Keratinocyte (primary cell): ENCODE results near the gene ITFG1. TPM values are rescaled to one million over a fixed set of nuclear protein-coding genes. Genes with fewer than 3 reads are reported as not detected.
"Not testable (repeated sequence)": the region's sequence is repeated elsewhere in the genome, so short reads cannot be mapped to it uniquely, and the experiment has no call there.

Experiments used
- DNase-seq: peaks from one replicate; pipeline ENCODE4 v3.0.0-alpha.2; 2011; ENCODE audit warnings: low read depth, missing footprints, low spot score
- FAIRE-seq: peaks from 2 replicates; lab custom pipeline; 2011; peaks lifted over from hg19 to GRCh38; lab: Jason Lieb, UNC
- H2AFZ ChIP-seq: 2 replicates; pipeline ENCODE4 v1.6.0; 2012; ENCODE audit warnings: low read length, control low read depth, inconsistent platforms; ENCODE audit not compliant: control insufficient read depth
- H3K27ac ChIP-seq: 2 replicates; pipeline ENCODE4 v1.5.1; 2011; ENCODE audit warnings: low read length; ENCODE audit not compliant: control insufficient read depth, insufficient read depth
- H3K27me3 ChIP-seq: 3 replicates; pipeline ENCODE4 v1.6.0; 2011; ENCODE audit warnings: low read length; ENCODE audit not compliant: control insufficient read depth, insufficient read depth; ENCODE audit errors: extremely low read depth
- H3K36me3 ChIP-seq, 2 experiments: 2 replicates in 1 of 2; 3 replicates in 1 of 2; pipeline ENCODE4 v1.5.1; 2011; ENCODE audit warnings: low read length in 2 of 2, mild to moderate bottlenecking in 1 of 2; ENCODE audit not compliant: control insufficient read depth in 2 of 2, insufficient read depth in 2 of 2; ENCODE audit errors: extremely low read depth in 1 of 2
- H3K4me1 ChIP-seq: 3 replicates; pipeline ENCODE4 v1.5.1; 2011; ENCODE audit warnings: low read length; ENCODE audit not compliant: control insufficient read depth, insufficient read depth; ENCODE audit errors: extremely low read depth
- H3K4me2 ChIP-seq: 3 replicates; pipeline ENCODE4 v1.6.0; 2011; ENCODE audit warnings: low read depth, low read length; ENCODE audit not compliant: control insufficient read depth, insufficient read depth; ENCODE audit errors: extremely low read depth
- H3K4me3 ChIP-seq, 3 experiments: fragments of 200-600 bp in 1 of 3; sonication (generic) in 1 of 3; 2 replicates in 2 of 3; 3 replicates in 1 of 3; pipeline ENCODE4 v1.5.1; 2011 to 2016; ENCODE audit warnings: low read length in 3 of 3, mild to moderate bottlenecking in 3 of 3, control low read depth in 2 of 3, inconsistent platforms in 1 of 3, low read depth in 1 of 3, mixed read lengths in 1 of 3, mixed run types in 1 of 3, moderate library complexity in 1 of 3; ENCODE audit not compliant: control insufficient read depth in 2 of 3, insufficient read depth in 2 of 3; ENCODE audit errors: extremely low read depth in 1 of 3
- H3K79me2 ChIP-seq: 2 replicates; pipeline ENCODE4 v1.6.0; 2012; ENCODE audit warnings: low read length; ENCODE audit not compliant: control insufficient read depth, insufficient read depth
- H3K9ac ChIP-seq: 3 replicates; pipeline ENCODE4 v1.6.0; 2011; ENCODE audit warnings: low read length; ENCODE audit not compliant: control insufficient read depth, insufficient read depth; ENCODE audit errors: extremely low read depth
- H3K9me1 ChIP-seq: 3 replicates; pipeline ENCODE4 v1.6.0; 2011; ENCODE audit warnings: low read length; ENCODE audit not compliant: control insufficient read depth, insufficient read depth; ENCODE audit errors: extremely low read depth
- H3K9me3 ChIP-seq: 2 replicates; pipeline ENCODE4 v1.5.1; 2012; ENCODE audit warnings: low read depth, low read length; ENCODE audit not compliant: control insufficient read depth
- H4K20me1 ChIP-seq: 3 replicates; pipeline ENCODE4 v1.6.0; 2011; ENCODE audit warnings: low read length; ENCODE audit not compliant: control insufficient read depth, insufficient read depth; ENCODE audit errors: extremely low read depth
- EZH2 ChIP-seq: IDR thresholded peaks from one replicate; pipeline ENCODE4 v1.6.1; 2012; ENCODE audit warnings: inconsistent platforms, mild to moderate bottlenecking, low read length, moderate library complexity
- dilution Hi-C: fragments of 300-500 bp; cut with MboI; formaldehyde crosslinking; loops from one replicate; pipeline ENCODE4 v1.7.0; 2020; ENCODE audit warnings: low sequenced_read_pairs; ENCODE audit not compliant: extremely low pct_ligation_motif_present
- polyA plus RNA-seq, 5 experiments: library from polyadenylated mRNA; depleted of rRNA in 3 of 5; stranded (reverse) in 3 of 5; stranded (forward) in 1 of 5; unstranded in 1 of 5; fragments of >200 nt; gene quantifications; 1 replicate in 1 of 5; 2 replicates in 3 of 5; 3 replicates in 1 of 5; pipeline versions ENCODE4 v1.2.1 to v1.2.3, GENCODE V29; 2011 to 2012; ENCODE audit warnings: missing spikeins in 2 of 5, low read depth in 1 of 5, low replicate concordance in 1 of 5
- TF ChIP-seq, protein P1 (sequence below), 3 experiments: IDR thresholded peaks in 1 of 3; conservative IDR thresholded peaks in 1 of 3; optimal IDR thresholded peaks in 1 of 3; 2 replicates in 2 of 3; 3 replicates in 1 of 3; pipeline versions ENCODE3 to v1.5.1; 2011; ENCODE audit warnings: low read length in 3 of 3, mild to moderate bottlenecking in 3 of 3, moderate library complexity in 2 of 3, control low read depth in 1 of 3, inconsistent platforms in 1 of 3; ENCODE audit not compliant: insufficient read depth in 2 of 3; ENCODE audit errors: extremely low read depth in 1 of 3

ITFG1 gene
- polyA plus RNA-seq, 1 donor (not counting 4 experiments of a cell fraction or from before 2014, with no cell fraction given), result 83.8 TPM

DNA sequence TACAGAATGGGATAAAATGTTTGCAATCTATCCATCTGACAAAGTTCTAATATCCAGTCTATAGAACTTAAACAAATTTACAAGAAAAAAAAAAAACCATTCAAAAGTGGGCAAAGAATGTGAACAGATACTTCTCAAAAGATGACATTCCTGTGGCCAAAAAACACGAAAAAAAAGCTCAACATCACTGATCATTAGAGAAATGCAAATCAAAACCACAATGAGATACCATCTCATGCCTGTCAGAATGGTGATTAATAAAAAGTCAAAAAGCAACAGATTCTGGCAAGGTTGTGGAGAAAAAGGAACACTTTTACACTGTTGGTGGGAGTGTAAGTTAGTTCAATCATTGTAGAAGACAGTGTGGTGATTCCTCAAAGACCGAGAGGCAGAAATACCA lies 26.6 kb downstream of the ITFG1 start:
- H3K4me1 ChIP-seq, H3K9ac ChIP-seq, H3K9me1 ChIP-seq, H4K20me1 ChIP-seq, H3K27ac ChIP-seq, H2AFZ ChIP-seq, H3K9me3 ChIP-seq, H3K4me2 ChIP-seq, DNase-seq, H3K27me3 ChIP-seq, dilution Hi-C loops, H3K36me3 ChIP-seq, H3K4me3 ChIP-seq, FAIRE-seq, H3K79me2 ChIP-seq: not testable (repeated sequence)

DNA sequence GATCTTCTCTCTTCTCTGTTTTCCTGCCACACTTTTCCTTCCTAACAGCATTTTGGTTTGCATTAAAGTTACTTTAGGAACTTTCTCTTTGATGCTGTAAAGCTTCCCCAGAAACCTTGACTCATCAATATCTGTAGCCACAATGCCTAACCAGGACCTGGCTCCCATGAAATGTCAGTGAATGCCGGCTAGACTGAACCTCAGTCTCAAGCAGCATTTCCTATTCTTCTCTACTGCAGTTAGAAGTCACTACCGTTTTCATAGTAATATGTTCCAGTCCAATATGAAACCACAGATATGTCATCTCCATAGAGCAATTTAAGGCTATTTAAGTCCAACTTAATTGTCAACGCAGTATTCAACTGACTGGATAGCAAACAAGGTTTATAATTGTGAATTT lies 28.9 kb downstream of the ITFG1 start:
- H4K20me1 ChIP-seq, result no peaks in the 10 kb centered on the region
- dilution Hi-C loops, result no loop called here
- no peak for FAIRE-seq

GRCh38 chr16:47426806-47427205 lies 34.1 kb downstream of the ITFG1 start:
- Histone ChIP-seq H3K9me3 (no peaks in the 10 kb centered on the region), H3K27ac (no peak overlapping the region), H3K79me2 (no peaks in the 10 kb centered on the region), H4K20me1 (no peaks in the 10 kb centered on the region), H3K4me3 (no peak overlapping the region), H3K4me2 (no peak overlapping the region), H3K36me3 (peaks cover 3 to 10% of the 10 kb centered on the region in 2 experiments), H2AFZ (no peak overlapping the region), H3K9ac (no peak overlapping the region), H3K27me3 (no peaks in the 10 kb centered on the region), H3K4me1 (no peaks in the 10 kb centered on the region), H3K9me1 (no peaks in the 10 kb centered on the region)
- DNase-seq (no peak), FAIRE-seq (no peak)
- dilution Hi-C loops, result no loop called here
- TF ChIP-seq, protein P1, sequence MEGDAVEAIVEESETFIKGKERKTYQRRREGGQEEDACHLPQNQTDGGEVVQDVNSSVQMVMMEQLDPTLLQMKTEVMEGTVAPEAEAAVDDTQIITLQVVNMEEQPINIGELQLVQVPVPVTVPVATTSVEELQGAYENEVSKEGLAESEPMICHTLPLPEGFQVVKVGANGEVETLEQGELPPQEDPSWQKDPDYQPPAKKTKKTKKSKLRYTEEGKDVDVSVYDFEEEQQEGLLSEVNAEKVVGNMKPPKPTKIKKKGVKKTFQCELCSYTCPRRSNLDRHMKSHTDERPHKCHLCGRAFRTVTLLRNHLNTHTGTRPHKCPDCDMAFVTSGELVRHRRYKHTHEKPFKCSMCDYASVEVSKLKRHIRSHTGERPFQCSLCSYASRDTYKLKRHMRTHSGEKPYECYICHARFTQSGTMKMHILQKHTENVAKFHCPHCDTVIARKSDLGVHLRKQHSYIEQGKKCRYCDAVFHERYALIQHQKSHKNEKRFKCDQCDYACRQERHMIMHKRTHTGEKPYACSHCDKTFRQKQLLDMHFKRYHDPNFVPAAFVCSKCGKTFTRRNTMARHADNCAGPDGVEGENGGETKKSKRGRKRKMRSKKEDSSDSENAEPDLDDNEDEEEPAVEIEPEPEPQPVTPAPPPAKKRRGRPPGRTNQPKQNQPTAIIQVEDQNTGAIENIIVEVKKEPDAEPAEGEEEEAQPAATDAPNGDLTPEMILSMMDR (optimal IDR thresholded peaks at IDR 0.05 in 1 of 3, IDR thresholded peaks at IDR 0.05 in 1 of 3, conservative IDR thresholded peaks at IDR 0.05 in 1 of 3; ENCODE audit: extremely low read depth in 1 of 3, insufficient read depth in 2 of 3, low read length in 3 of 3), result no peak
- TF ChIP-seq EZH2, result no peak

More for the DNA sequence above, 28.9 kb downstream of the ITFG1 start:
- DNase-seq, result no peak
- H3K79me2 ChIP-seq, result peaks cover 4% of the 10 kb centered on the region
- H3K9me1 ChIP-seq, result no peaks in the 10 kb centered on the region
- no peak overlapping the region for H3K4me3 ChIP-seq
- TF ChIP-seq EZH2, result no peak
- TF ChIP-seq, protein P1 (optimal IDR thresholded peaks at IDR 0.05 in 1 of 3, IDR thresholded peaks at IDR 0.05 in 1 of 3, conservative IDR thresholded peaks at IDR 0.05 in 1 of 3; ENCODE audit: extremely low read depth in 1 of 3, insufficient read depth in 2 of 3, low read length in 3 of 3), result no peak
- H3K9ac ChIP-seq, result no peak overlapping the region
- H3K36me3 ChIP-seq, result no peaks in the 10 kb centered on the region
- H3K27me3 ChIP-seq, result no peaks in the 10 kb centered on the region
- H2AFZ ChIP-seq, result no peak overlapping the region
- H3K9me3 ChIP-seq, result no peaks in the 10 kb centered on the region
- H3K4me2 ChIP-seq, result no peak overlapping the region
- H3K4me1 ChIP-seq, result no peaks in the 10 kb centered on the region
- no peak overlapping the region for H3K27ac ChIP-seq
